Fibroblast of mammary gland (primary cell): ENCODE measurements around the gene PLAAT3.
"Not testable (repeated sequence)": the region's sequence is repeated elsewhere in the genome, so short reads cannot be mapped to it uniquely, and the experiment has no call there.

ENCODE experiments used
- DNase-seq: peaks from one replicate; pipeline ENCODE4 v3.0.0-alpha.2; 2010; ENCODE audit warnings: low read depth
- H3K4me3 ChIP-seq: 2 replicates; pipeline ENCODE4 v1.5.1; 2011; ENCODE audit warnings: low read depth, mild to moderate bottlenecking, low read length, moderate library complexity; ENCODE audit not compliant: control insufficient read depth
- CTCF ChIP-seq: conservative IDR thresholded peaks from 2 replicates; pipeline ENCODE4 v1.5.1; 2011; ENCODE audit warnings: low read depth, low read length, inconsistent platforms; ENCODE audit not compliant: control insufficient read depth, insufficient read depth

Gene PLAAT3

GRCh38 chr11:63551889-63552266 is 62.4 kb downstream of the PLAAT3 start:
- H3K4me3 ChIP-seq: no peak overlapping the region
- no peak for TF ChIP-seq CTCF
- DNase-seq: no peak

- DNase-seq: no peak
- H3K4me3 ChIP-seq: no peak overlapping the region
- no peak for TF ChIP-seq CTCF
These were observed 62.9 kb downstream of the PLAAT3 start for GRCh38 chr11:63551091-63551888.

DNA sequence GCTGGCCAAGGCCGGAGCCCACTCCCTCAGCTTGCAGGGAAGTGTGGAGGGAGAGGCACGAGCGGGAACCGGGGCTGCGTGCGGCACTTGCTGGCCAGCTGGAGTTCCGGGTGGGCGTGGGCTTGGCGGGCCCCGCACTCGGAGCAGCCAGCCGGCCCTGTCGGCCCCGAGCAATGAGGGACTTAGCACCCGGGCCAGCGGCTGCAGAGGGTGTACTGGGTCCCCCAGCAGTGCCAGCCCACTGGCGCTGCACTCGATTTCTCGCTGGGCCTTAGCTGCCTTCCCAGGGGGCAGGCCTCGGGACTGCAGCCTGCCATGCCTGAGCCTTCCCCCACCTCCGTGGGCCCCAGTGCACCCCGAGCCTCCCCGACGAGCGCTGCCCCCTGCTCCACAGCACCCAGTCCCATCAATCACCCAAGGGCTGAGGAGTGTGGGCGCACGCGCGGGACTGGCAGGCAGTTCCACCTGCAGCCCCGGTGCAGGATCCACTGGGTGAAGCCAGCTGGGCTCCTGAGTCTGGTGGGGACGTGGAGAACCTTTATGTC is 64.0 kb downstream of the PLAAT3 start:
- not testable (repeated sequence) for H3K4me3 ChIP-seq, DNase-seq

DNA sequence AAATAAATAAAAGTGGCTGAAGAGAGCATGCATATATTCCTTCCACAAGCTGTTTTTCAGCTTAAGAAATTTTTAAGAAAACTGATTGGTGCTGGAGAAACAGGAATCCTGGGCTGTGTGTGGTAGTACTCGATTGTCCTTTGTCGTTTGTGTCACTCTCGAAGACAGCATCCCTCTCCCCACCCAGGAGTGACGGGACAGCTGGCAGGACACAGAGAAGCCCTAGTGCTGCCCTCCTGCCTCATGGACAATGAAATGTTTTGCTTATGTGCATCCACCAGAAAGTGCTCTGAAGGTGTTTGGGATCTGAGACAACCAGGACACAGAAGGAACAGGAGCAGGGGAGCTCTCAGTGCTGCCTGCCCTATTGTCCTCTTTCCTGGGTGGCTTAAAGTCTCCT is 64.8 kb downstream of the PLAAT3 start:
- H3K4me3 ChIP-seq: no peak overlapping the region
- no peak for DNase-seq
- TF ChIP-seq CTCF: no peak

DNA sequence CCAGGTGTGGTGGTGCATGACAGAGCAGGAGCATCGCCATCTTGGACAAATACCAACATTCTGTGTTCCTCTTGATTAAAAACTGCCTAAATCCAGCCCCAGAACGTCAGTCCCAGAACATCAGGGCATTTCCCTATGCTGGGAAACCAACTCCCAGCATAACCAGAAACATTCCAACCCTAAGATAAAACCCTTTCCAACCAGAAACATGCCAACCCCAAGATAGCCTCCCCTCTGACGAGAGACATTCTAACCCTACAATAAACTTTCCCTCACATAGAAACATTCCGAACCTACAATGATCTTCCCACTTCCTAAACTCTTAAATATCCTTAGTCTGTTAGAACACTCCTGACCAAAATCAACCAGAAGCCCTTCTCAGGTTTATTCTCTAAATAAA is 66.1 kb downstream of the PLAAT3 start:
- no peak overlapping the region for H3K4me3 ChIP-seq
- TF ChIP-seq CTCF: no peak
- no peak for DNase-seq

DNA sequence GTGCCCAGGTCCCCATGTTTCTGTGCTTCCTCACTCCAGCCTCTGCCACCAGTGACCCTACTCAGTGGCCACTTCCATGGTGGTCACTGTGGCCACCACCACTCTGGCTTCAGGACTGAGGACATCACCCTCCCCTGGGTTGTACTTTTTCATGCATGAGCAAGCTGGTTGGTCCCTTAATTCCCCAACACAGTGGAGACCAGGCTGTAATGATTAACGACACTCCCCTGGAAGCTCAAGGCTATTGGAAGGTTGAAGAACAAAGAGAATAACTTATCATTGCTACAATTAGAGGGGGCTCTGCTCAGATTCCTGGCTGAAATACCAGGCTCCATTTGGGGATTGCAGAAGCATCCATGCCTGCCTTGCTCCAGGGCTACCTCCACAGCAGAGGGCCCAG is 67.2 kb downstream of the PLAAT3 start:
- no peak for DNase-seq
- no peak for TF ChIP-seq CTCF
- no peak overlapping the region for H3K4me3 ChIP-seq

DNA sequence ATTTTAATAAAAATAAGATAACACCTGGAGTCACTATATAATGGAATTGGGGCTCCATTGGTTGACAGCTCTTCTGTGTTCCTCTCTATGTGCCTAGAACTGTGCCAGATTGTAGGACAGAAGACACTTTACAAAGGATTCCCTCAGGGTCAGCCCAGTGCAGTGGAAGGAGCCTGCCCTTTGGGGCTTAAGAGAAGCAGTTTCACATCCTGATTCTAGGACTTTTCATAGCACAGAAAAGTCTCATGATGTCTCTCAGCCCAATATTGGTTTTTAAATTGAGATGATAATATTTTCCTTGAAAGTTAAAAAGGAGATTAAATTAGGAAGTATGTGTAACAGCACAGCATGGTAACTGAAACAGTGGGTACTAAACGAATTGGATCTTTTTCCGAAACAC is 70.5 kb downstream of the PLAAT3 start:
- TF ChIP-seq CTCF: no peak
- no peak for DNase-seq
- H3K4me3 ChIP-seq: no peak overlapping the region

GRCh38 chr11:63542506-63542905 is 71.7 kb downstream of the PLAAT3 start:
- H3K4me3 ChIP-seq, DNase-seq: not testable (repeated sequence)
